GM15510 (cell line): ENCODE measurements around the gene PPP2R2D.

Source experiments
- POLR2A ChIP-seq: IDR thresholded peaks from 3 replicates; pipeline ENCODE4 v1.6.1; 2011; ENCODE audit warnings: borderline replicate concordance; ENCODE audit not compliant: insufficient read length; ENCODE audit errors: extremely low read depth

PPP2R2D gene

GRCh38 chr10:131876017-131876416, 24.8 kb upstream of the PPP2R2D start:
- TF ChIP-seq POLR2A: no peak

GRCh38 chr10:131876508-131876907, 24.3 kb upstream of the PPP2R2D start:
- no peak for TF ChIP-seq POLR2A

GRCh38 chr10:131880016-131880590, 20.7 kb upstream of the PPP2R2D start:
- TF ChIP-seq POLR2A: no peak

GRCh38 chr10:131881104-131881880, 19.5 kb upstream of the PPP2R2D start:
- TF ChIP-seq POLR2A: no peak

GRCh38 chr10:131882151-131882550, 18.7 kb upstream of the PPP2R2D start:
- TF ChIP-seq POLR2A: no peak

- no peak for TF ChIP-seq POLR2A
Observed at GRCh38 chr10:131882590-131883451, 18.0 kb upstream of the PPP2R2D start.

GRCh38 chr10:131885391-131886165, 15.2 kb upstream of the PPP2R2D start:
- no peak for TF ChIP-seq POLR2A

GRCh38 chr10:131886237-131886636, 14.6 kb upstream of the PPP2R2D start:
- no peak for TF ChIP-seq POLR2A

GRCh38 chr10:131888186-131888604, 12.6 kb upstream of the PPP2R2D start:
- TF ChIP-seq POLR2A: no peak

GRCh38 chr10:131889755-131890154, 11.1 kb upstream of the PPP2R2D start:
- TF ChIP-seq POLR2A: no peak

GRCh38 chr10:131890276-131891195, 10.3 kb upstream of the PPP2R2D start:
- no peak for TF ChIP-seq POLR2A

GRCh38 chr10:131891196-131891928, 9.4 kb upstream of the PPP2R2D start:
- no peak for TF ChIP-seq POLR2A
